Gastrocnemius medialis (tissue), 4 donors: ENCODE measurements around the gene ABCB9.

ENCODE experiments used
- POLR2A ChIP-seq, 2 donors: fragments of 450-650 bp; IDR thresholded peaks; one replicate each; pipeline ENCODE4 v1.6.1; 2017; ENCODE audit warnings: antibody characterized with exemption in 2 of 2, mild to moderate bottlenecking in 2 of 2, moderate library complexity in 2 of 2
- TF ChIP-seq, protein P1 (sequence below), 5 experiments: fragments of 450-650 bp in 3 of 5; fragments of 200-600 bp in 2 of 5; sonication (generic) in 2 of 5; IDR thresholded peaks in 4 of 5; conservative IDR thresholded peaks in 1 of 5; 1 replicate in 4 of 5; 2 replicates in 1 of 5; pipeline ENCODE4 v1.5.1; 2016 to 2019; ENCODE audit warnings: antibody characterized with exemption in 5 of 5, mild to moderate bottlenecking in 3 of 5, moderate library complexity in 3 of 5

DNA sequence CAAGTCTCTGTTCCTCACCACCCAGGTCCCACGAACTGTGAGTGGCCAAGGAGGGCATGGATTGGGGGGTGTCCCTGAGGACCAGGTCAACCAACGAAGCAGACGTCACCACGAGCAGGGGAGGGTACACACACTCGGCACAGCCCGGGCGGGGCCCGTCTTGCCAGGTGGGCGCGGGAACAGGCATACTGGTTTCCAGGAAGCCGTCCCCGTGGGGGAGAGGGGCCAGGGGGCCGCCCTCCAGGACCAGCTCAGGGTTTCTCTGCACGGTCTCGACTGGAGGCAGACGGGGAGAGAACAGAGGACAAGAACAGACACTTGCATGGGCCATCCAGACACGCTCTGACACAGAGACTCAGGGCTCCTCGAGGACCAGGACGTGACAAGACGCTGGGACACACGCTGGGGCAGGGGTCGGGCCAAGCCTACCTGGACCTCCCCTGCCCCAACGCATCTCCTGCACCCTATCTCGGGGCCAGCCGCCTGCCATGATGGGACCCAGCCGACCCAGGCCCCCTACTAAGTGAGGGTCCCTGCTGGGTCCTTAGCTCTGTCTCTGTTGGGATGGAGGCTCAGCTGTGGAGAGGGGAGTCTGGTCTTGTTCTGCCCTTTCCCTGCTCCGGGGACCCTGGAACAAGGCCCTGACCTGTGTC is 25.5 kb upstream of the ABCB9 start:
- TF ChIP-seq, protein P1, sequence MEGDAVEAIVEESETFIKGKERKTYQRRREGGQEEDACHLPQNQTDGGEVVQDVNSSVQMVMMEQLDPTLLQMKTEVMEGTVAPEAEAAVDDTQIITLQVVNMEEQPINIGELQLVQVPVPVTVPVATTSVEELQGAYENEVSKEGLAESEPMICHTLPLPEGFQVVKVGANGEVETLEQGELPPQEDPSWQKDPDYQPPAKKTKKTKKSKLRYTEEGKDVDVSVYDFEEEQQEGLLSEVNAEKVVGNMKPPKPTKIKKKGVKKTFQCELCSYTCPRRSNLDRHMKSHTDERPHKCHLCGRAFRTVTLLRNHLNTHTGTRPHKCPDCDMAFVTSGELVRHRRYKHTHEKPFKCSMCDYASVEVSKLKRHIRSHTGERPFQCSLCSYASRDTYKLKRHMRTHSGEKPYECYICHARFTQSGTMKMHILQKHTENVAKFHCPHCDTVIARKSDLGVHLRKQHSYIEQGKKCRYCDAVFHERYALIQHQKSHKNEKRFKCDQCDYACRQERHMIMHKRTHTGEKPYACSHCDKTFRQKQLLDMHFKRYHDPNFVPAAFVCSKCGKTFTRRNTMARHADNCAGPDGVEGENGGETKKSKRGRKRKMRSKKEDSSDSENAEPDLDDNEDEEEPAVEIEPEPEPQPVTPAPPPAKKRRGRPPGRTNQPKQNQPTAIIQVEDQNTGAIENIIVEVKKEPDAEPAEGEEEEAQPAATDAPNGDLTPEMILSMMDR (IDR thresholded peaks at IDR 0.05 in 4 of 5, conservative IDR thresholded peaks at IDR 0.05 in 1 of 5): no peak
- TF ChIP-seq POLR2A (IDR thresholded peaks at IDR 0.05): no peak
